MCF 10A (cell line): Measurements from ENCODE around the gene CRABP1. TPM values are rescaled to one million over a fixed set of nuclear protein-coding genes. Genes with fewer than 3 reads are reported as not detected.

ENCODE experiments used
- BruUV-seq: library from RNA; stranded (reverse); fragments of 400-500 nt; replicated peaks from 2 replicates; lab custom pipeline; 2021; lab: Mats Ljungman, UMichigan
- CTCF ChIA-PET: fragments of 300-600 bp; sonication (Branson Sonifier 250); formaldehyde crosslinking; extraction: SDS; loops from one replicate; lab custom pipeline; 2021; ENCODE audit warnings: antibody characterized with exemption, inconsistent platforms; lab: Yijun Ruan, JAX
- POLR2A ChIA-PET: fragments of 300-600, 350-650 bp; sonication (Branson Sonifier 250); formaldehyde crosslinking; extraction: SDS; loops from one replicate; lab custom pipeline; 2020; ENCODE audit warnings: antibody characterized with exemption, inconsistent platforms; lab: Yijun Ruan, JAX
- DNase-seq: peaks from one replicate; pipeline ENCODE4 v3.0.0-alpha.2; 2018; ENCODE audit not compliant: unreplicated experiment
- H3K27ac Mint-ChIP-seq: one replicate; pipeline ENCODE4 v1.8.0; 2022; ENCODE audit warnings: mild to moderate bottlenecking, low read depth, mixed read lengths; ENCODE audit not compliant: unreplicated experiment
- H3K27me3 Mint-ChIP-seq: one replicate; pipeline ENCODE4 v1.8.0; 2022; ENCODE audit warnings: mixed read lengths; ENCODE audit not compliant: insufficient read depth, unreplicated experiment
- H3K36me3 Mint-ChIP-seq: one replicate; pipeline ENCODE4 v1.8.0; 2022; ENCODE audit warnings: mild to moderate bottlenecking, moderate library complexity, mixed read lengths; ENCODE audit not compliant: insufficient read depth, unreplicated experiment
- H3K4me1 Mint-ChIP-seq: one replicate; pipeline ENCODE4 v1.8.0; 2022; ENCODE audit warnings: mixed read lengths; ENCODE audit not compliant: insufficient read depth, unreplicated experiment
- H3K4me3 Mint-ChIP-seq: one replicate; pipeline ENCODE4 v1.8.0; 2022; ENCODE audit warnings: mild to moderate bottlenecking, moderate library complexity, mixed read lengths; ENCODE audit not compliant: unreplicated experiment
- H3K9me3 Mint-ChIP-seq: one replicate; pipeline ENCODE4 v1.8.0; 2022; ENCODE audit warnings: mixed read lengths; ENCODE audit not compliant: unreplicated experiment
- intact Hi-C: fragments of 100-400 bp; cut with micrococcal nuclease; formaldehyde crosslinking; loops from 2 replicates; pipeline ENCODE4 v1.14.1; 2022
- total RNA-seq: library from RNA; stranded (reverse); gene quantifications from 2 replicates; pipeline ENCODE4 v1.2.3, GENCODE V29; 2022
- TF ChIP-seq, protein P1 (sequence below): fragments of 200-600 bp; IDR thresholded peaks from one replicate; pipeline ENCODE4 v1.8.0; 2022; ENCODE audit warnings: antibody characterized with exemption, mild to moderate bottlenecking; ENCODE audit not compliant: unreplicated experiment

The CRABP1 gene
- total RNA-seq, 1 experiment from 2014 or later: not detected

GRCh38 chr15:78390242-78390641 is 50.1 kb downstream of the CRABP1 start:
- BruUV-seq: no TSS peak
- H3K27ac Mint-ChIP-seq: no peak overlapping the region
- intact Hi-C loops: no loop called here
- H3K4me3 Mint-ChIP-seq: no peak overlapping the region
- no peaks in the 10 kb centered on the region for H3K9me3 Mint-ChIP-seq
- peaks cover 29% of the 10 kb centered on the region for H3K27me3 Mint-ChIP-seq
- H3K36me3 Mint-ChIP-seq: no peaks in the 10 kb centered on the region
- CTCF ChIA-PET: no interaction called here
- DNase-seq: no peak
- H3K4me1 Mint-ChIP-seq: no peaks in the 10 kb centered on the region
- POLR2A ChIA-PET: no interaction called here
- TF ChIP-seq, protein P1, sequence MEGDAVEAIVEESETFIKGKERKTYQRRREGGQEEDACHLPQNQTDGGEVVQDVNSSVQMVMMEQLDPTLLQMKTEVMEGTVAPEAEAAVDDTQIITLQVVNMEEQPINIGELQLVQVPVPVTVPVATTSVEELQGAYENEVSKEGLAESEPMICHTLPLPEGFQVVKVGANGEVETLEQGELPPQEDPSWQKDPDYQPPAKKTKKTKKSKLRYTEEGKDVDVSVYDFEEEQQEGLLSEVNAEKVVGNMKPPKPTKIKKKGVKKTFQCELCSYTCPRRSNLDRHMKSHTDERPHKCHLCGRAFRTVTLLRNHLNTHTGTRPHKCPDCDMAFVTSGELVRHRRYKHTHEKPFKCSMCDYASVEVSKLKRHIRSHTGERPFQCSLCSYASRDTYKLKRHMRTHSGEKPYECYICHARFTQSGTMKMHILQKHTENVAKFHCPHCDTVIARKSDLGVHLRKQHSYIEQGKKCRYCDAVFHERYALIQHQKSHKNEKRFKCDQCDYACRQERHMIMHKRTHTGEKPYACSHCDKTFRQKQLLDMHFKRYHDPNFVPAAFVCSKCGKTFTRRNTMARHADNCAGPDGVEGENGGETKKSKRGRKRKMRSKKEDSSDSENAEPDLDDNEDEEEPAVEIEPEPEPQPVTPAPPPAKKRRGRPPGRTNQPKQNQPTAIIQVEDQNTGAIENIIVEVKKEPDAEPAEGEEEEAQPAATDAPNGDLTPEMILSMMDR: no peak

GRCh38 chr15:78390826-78391225 is 50.7 kb downstream of the CRABP1 start:
- H3K9me3 Mint-ChIP-seq: no peaks in the 10 kb centered on the region
- no peaks in the 10 kb centered on the region for H3K36me3 Mint-ChIP-seq
- H3K4me1 Mint-ChIP-seq: no peaks in the 10 kb centered on the region
- intact Hi-C loops: no loop called here
- H3K27me3 Mint-ChIP-seq: peaks cover 23% of the 10 kb centered on the region
- CTCF ChIA-PET: no interaction called here
- H3K4me3 Mint-ChIP-seq: no peak overlapping the region
- no TSS peak for BruUV-seq
- no peak for DNase-seq
- POLR2A ChIA-PET: no interaction called here
- TF ChIP-seq, protein P1: no peak
- no peak overlapping the region for H3K27ac Mint-ChIP-seq

DNA sequence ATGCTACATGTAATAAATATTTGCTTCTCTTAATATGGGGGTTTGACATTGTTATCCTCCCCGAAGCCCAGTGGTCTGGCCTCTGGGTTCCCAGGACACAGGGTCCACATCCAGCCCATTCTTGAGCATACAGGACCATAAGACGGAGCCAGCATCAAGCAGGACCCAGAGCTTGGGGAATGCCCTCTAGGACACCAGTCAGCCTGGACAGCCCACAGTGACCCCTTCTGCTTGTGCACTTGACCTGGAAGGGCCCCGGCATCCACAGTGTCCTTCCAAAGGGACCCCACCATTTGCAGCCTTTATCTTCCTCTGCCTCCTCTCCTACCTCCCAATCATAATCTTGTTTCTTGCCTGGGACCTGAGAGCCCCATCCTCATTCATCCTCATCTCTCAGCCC is 51.6 kb downstream of the CRABP1 start:
- TF ChIP-seq, protein P1: no peak
- POLR2A ChIA-PET: no interaction called here
- Mint-ChIP-seq H3K27me3 (peaks cover 14% of the 10 kb centered on the region), H3K9me3 (no peaks in the 10 kb centered on the region), H3K4me1 (no peaks in the 10 kb centered on the region), H3K36me3 (no peaks in the 10 kb centered on the region), H3K4me3 (no peak overlapping the region), H3K27ac (no peak overlapping the region)
- BruUV-seq: no TSS peak
- intact Hi-C loops: no loop called here
- DNase-seq: no peak
- CTCF ChIA-PET: no interaction called here

DNA sequence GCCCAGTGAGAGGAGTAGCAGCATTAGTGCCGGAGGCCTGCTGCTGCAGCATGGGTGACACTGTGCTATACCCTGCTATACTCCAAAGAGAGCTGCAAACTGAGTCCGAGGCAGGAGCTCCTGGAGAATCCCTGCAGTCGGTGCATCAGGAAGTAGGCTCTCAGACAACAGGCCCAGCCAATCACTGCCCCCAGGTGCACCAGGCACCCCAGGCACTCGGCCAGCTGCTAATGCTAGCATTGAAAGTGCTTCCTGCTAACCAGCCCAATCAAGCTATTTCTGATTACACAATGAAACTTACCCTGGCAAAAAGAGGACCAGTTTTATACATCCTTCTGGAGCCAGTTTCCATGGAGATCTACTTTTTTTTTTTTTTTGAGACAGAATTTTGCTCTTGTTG is 52.3 kb downstream of the CRABP1 start:
- no peak for DNase-seq
- intact Hi-C loops: no loop called here
- POLR2A ChIA-PET: interaction anchor here (0.5 kb wide), 1 partner anchor 521 kb away, joined by 3 read pairs; no protein-coding TSS in a partner anchor
- no TSS peak for BruUV-seq
- CTCF ChIA-PET: interaction anchor here (0.8 kb wide), 1 partner anchor 20 kb away, joined by 3 read pairs; no protein-coding TSS in a partner anchor
- Mint-ChIP-seq H3K27ac (no peak overlapping the region), H3K27me3 (peaks cover 7% of the 10 kb centered on the region), H3K36me3 (no peaks in the 10 kb centered on the region), H3K4me1 (no peaks in the 10 kb centered on the region), H3K4me3 (no peak overlapping the region), H3K9me3 (no peaks in the 10 kb centered on the region)
- TF ChIP-seq, protein P1: no peak
